ENCODE data around the gene ZNF672. TPM values are rescaled to one million over a fixed set of nuclear protein-coding genes. Genes with fewer than 3 reads are reported as not detected.

The ZNF672 gene
- total and polyA plus RNA-seq, 4 donors = 6.4 to 28.0 (median 20.1) TPM

GRCh38 chr1:248848602-248849001 lies 10.6 kb downstream of the ZNF672 start:
- WGBS = 94% methylated on average over 8 of the region's 8 CpGs
- no peaks in the 10 kb centered on the region for H3K27me3 ChIP-seq (ENCODE audit: control insufficient read depth in 4 of 4, insufficient read depth in 4 of 4, low read length in 3 of 4)
- peaks cover 11 to 63% (median 40%) of the 10 kb centered on the region in 4 donors for H3K36me3 ChIP-seq (ENCODE audit: control insufficient read depth in 4 of 4, insufficient read depth in 3 of 4, low read depth in 1 of 4, low read length in 3 of 4)
- no peak overlapping the region for H3K9ac ChIP-seq (ENCODE audit: low read depth in 1 of 2, low read length in 2 of 2)
- H3K27ac ChIP-seq (ENCODE audit: low read depth in 1 of 2, low read length in 2 of 2) = no peak overlapping the region
- TF ChIP-seq YY1 (IDR thresholded peaks at IDR 0.05) (no peak), ATF3 (IDR thresholded peaks at IDR 0.05) (no peak), SP1 (IDR thresholded peaks at IDR 0.05) (no peak), HNF4A (conservative IDR thresholded peaks at IDR 0.05) (no peak), EGR1 (IDR thresholded peaks at IDR 0.05; ENCODE audit: low read depth in 2 of 2) (no peak), FOXA2 (IDR thresholded peaks at IDR 0.05) (no peak), RAD21 (IDR thresholded peaks at IDR 0.05) (no peak), NR2F2 (IDR thresholded peaks at IDR 0.05) (no peak), TAF1 (conservative IDR thresholded peaks at IDR 0.05) (no peak), REST (IDR thresholded peaks at IDR 0.05) (no peak), GABPA (IDR thresholded peaks at IDR 0.05 in 1 of 2, conservative IDR thresholded peaks at IDR 0.05 in 1 of 2) (no peak), RXRA (IDR thresholded peaks at IDR 0.05) (no peak), FOXA1 (IDR thresholded peaks at IDR 0.05) (no peak), CTCF (IDR thresholded peaks at IDR 0.05; ENCODE audit: low read depth, low read length, missing input control) (no peak), MAX (IDR thresholded peaks at IDR 0.05) (no peak)
- H3K4me1 ChIP-seq (ENCODE audit: control insufficient read depth in 4 of 4, insufficient read depth in 4 of 4, low read length in 3 of 4) = no peaks in the 10 kb centered on the region
- H3K9me3 ChIP-seq (ENCODE audit: control insufficient read depth in 4 of 4, low read length in 3 of 4) = no peaks in the 10 kb centered on the region
- no peak for DNase-seq (ENCODE audit: low spot score)
- no peak overlapping the region for H3K4me3 ChIP-seq (ENCODE audit: low read depth in 1 of 3, low read length in 3 of 3)

GRCh38 chr1:248849152-248849551 lies 11.1 kb downstream of the ZNF672 start:
- Histone ChIP-seq H3K4me3 (ENCODE audit: low read depth in 1 of 3, low read length in 3 of 3) (no peak overlapping the region), H3K27ac (ENCODE audit: low read depth in 1 of 2, low read length in 2 of 2) (no peak overlapping the region), H3K27me3 (ENCODE audit: control insufficient read depth in 4 of 4, insufficient read depth in 4 of 4, low read length in 3 of 4) (no peaks in the 10 kb centered on the region), H3K4me1 (ENCODE audit: control insufficient read depth in 4 of 4, insufficient read depth in 4 of 4, low read length in 3 of 4) (no peaks in the 10 kb centered on the region), H3K9me3 (ENCODE audit: control insufficient read depth in 4 of 4, low read length in 3 of 4) (no peaks in the 10 kb centered on the region), H3K36me3 (ENCODE audit: control insufficient read depth in 4 of 4, insufficient read depth in 3 of 4, low read depth in 1 of 4, low read length in 3 of 4) (peaks cover 11 to 63% (median 40%) of the 10 kb centered on the region in 4 donors), H3K9ac (ENCODE audit: low read depth in 1 of 2, low read length in 2 of 2) (no peak overlapping the region)
- no peak for DNase-seq (ENCODE audit: low spot score)
- 72% methylated on average over 3 of the region's 3 CpGs for WGBS
- TF ChIP-seq RAD21 (IDR thresholded peaks at IDR 0.05) (no peak), MAX (IDR thresholded peaks at IDR 0.05) (no peak), HNF4A (conservative IDR thresholded peaks at IDR 0.05) (no peak), CTCF (IDR thresholded peaks at IDR 0.05; ENCODE audit: low read depth, low read length, missing input control) (no peak)

All from liver (tissue), 9 donors.